ENCODE results near the gene LCORL.
"Not testable (repeated sequence)": the region's sequence is repeated elsewhere in the genome, so short reads cannot be mapped to it uniquely, and the experiment has no call there.

Gene LCORL

DNA sequence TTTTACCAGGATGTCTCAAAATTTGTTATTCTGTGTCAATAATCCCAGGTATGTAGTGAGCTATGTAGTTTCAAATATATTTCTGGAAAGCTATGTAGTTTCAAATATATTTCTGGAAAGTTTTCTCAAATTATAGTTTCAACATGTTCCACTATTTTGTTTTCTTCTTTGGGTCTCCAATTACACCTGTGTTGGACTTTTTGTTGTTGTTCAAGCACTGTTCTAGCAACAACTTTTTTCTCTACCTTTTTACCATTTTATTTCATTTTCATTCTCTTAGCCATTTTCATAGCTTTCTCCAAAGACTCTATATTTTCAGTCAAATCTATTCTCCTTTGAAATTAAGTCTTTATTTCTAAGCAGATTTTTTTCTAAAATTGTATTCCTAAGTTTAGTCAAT lies 88.4 kb downstream of the LCORL start:
- no peak for DNase-seq (ENCODE audit: low read depth in 1 of 2, low spot score in 1 of 2)

DNA sequence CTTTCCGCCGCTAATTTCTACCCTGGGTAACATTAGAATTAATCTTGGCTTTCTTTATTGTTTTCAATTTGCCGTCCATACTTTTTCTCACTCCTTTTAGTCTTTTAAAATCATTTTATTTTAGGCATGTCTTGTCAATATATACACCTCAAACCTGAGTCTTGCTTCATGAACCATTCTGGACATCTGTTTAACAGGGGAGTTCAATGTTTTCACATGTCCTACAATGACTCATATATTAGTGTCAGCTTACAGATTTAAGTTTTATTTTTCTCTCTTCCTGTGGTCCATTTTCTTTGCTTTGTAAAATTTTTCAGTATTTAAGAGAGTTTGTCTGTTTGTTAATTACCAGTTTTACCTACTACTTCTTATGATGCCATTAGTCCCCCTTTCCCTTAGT lies 89.5 kb downstream of the LCORL start:
- no peak for DNase-seq (ENCODE audit: low read depth in 1 of 2, low spot score in 1 of 2)

DNA sequence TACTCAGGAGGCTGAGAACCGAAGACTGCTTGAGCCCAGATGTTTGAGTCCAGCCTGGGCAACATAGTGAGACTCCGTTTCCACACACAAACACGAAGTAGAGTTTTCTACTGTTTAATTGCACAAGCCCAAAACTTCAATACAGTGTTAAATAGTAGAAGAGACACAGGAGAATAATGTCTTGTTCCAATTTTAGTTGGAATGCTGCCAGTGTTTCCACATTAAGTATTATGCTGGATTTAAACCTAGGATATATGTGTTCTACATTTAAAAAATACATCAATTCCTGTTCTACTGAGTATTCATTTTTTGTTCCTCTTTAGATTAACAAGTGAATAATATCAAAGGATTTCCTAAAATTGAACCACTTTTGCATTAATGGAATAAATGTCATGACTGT lies 91.3 kb downstream of the LCORL start:
- no peak for DNase-seq (ENCODE audit: low read depth in 1 of 2, low spot score in 1 of 2)

DNA sequence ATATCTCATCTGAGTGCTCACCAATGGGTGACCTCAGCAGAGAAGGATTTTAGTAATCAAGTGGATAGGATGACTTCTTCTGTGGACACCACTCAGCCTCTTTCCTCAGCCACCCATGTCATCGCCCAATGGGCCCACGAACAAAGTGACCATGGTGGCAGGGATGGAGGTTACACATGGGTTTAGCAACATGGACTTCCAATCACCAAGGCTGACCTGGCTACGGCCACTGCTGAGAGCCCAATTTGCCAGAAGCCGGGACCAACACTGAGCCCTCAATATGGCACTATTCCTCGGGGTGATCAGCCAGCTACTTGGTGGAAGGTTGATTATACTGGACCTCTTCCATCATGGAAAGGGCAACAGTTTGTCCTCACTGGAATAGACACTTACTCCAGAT lies 97.4 kb downstream of the LCORL start:
- no peak for DNase-seq (ENCODE audit: low read depth in 1 of 2, low spot score in 1 of 2)

DNA sequence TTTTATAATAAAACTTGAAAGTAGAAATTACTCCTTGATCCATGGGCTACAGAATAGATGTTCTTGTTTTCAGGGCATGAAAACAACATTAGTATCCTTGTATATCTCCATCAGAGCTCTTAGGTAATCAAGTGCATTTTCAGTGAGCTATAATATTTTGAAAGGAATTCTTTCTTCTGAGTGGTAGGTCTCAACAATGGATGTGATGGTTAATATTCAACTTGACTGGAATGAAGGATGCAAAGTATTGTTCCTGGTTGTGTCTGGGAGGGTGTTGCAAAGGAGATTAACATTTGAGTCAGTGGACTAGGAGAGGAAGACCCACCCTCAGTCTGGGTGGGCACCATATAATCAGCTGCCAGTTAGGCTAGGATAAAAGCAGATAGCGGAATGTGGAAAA lies 100.1 kb downstream of the LCORL start:
- DNase-seq (ENCODE audit: low read depth in 1 of 2, low spot score in 1 of 2), result no peak

DNA sequence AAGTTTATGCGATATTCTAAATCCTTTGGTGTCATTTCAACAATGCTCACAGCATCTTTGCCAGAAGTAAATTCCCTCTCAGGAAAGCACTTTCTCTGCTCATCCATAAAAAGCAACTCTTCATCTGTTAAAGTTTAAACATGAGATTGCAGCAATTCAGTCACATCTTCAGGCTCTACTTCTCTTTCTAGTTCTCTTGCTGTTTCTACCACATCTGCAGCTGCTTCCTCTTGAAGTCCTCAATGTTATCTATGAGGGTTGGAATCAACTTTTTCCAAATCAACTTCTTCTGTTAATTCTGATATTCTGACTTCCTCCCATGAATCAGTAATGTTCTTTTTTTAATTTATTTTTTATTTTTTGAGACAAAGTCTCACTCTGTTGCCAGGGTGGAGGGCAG lies 100.9 kb downstream of the LCORL start:
- DNase-seq (ENCODE audit: low read depth in 1 of 2, low spot score in 1 of 2), result no peak

DNA sequence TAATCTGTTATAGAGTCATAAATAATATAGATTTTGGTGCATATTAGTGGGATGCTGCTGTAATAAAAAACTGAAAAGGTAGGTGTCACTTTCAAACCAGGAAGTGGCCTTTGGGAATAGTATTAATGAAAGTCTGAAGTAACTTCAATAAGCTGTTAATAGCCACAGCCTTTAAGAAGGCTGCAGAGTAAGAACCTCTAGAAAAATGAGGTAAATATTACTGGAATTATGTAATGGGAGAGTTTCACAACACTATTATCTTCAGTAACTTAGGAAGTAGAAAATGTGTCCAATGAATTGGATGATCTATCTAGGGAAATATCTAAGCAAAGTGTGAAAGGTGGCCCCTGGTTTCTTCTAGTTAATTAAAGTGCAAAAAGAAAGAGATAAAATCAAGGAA lies 106.1 kb downstream of the LCORL start:
- no peak for DNase-seq (ENCODE audit: low read depth in 1 of 2, low spot score in 1 of 2)

DNA sequence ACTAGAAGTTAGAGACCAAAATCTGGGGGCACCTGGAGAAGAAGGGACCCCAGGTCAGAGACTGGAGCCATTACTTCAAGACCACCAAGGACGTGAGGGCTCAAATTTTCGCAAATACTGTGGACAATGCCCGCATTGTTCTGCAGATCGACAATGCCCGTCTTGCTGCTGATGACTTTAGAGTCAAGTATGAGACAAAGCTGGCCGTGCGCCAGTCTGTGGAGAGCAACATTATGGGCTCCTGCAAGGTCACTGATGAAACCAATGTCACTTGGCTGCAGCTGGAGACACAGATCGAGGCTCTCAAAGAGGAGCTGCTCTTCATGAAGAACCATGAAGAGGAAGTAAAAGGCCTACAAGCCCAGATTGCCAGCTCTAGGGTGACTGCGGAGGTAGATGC lies 109.5 kb downstream of the LCORL start:
- DNase-seq (ENCODE audit: low read depth in 1 of 2, low spot score in 1 of 2), result no peak

DNA sequence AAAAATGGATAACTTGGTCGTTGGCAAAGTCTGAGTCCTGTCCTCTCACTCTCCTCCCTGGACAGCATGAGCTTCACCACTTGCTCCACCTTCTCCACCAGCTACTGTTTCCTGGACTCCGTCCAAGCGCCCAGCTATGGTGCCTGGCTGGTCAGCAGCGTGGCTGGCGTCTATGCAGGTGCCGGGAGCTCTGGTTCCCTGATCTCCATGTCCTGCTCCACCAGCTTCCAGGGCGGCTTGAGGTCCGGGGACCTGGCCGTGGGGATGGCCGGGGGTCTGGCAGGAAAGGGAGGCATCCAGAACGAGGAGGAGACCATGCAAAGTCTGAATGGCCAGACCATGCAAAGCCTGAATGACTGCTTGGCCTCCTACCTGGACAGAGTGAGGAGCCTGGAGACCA lies 109.9 kb downstream of the LCORL start:
- DNase-seq (ENCODE audit: low read depth in 1 of 2, low spot score in 1 of 2), result no peak

DNA sequence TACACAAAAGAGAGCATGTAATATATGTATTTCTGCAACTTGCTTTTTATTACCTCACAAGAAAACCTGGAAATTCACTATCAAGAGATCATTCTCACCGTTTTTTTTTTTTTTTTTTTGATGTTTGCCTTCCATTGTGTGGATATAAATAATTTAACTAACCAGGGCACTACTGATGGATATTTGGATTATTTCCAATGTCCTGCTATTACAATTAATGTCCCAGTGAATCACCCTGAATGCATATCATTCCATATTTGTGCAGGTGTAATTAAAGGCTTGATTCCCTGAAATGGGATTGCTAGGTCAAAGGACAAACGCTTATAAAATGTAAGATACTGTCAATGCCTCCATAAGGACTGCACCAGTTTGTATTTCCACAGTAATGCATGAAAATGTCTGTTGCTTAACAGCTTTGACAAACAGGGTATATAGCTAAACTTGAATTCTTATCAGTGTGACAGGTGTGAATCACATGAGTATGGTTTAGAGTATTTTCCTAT lies 123.0 kb downstream of the LCORL start:
- DNase-seq (ENCODE audit: low read depth in 1 of 2, low spot score in 1 of 2), result no peak

DNA sequence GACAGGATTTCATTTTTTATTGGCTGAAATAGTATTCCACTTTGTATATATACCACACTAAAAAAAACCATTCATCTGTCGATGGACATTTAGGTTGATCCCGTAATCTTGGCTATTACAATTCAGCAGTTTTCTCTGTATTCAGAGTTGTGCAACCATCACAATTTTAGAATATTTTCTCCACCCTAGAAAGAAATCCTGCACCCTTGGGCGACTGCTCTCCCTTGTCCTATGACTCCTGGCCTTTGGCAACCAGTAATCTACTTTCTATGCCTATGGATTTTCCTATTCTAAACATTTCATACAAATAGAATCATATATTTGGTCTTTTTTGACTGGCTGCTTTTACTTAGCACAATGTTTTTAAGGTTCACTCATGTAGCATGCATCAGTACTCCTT lies 126.1 kb downstream of the LCORL start:
- DNase-seq (ENCODE audit: low read depth in 1 of 2, low spot score in 1 of 2), result no peak

DNA sequence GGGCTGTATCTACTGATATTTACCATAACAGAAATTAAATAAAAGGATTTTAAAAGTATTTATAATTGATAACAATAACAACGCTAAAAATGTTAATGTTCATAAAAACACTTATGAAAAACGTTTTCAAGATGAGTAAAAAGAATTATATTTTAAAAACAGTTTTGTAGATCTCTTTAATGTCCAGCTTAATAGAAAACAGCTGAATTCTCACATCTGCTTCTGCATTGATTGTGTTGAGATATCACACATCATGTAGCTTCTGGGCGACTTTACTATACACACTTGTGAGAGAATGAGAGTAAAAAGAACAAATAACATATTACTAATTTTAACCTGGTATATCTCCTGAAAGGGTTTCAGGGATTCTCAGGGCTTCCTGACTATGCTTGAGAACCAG lies 127.1 kb downstream of the LCORL start:
- no peak for DNase-seq (ENCODE audit: low read depth in 1 of 2, low spot score in 1 of 2)

DNA sequence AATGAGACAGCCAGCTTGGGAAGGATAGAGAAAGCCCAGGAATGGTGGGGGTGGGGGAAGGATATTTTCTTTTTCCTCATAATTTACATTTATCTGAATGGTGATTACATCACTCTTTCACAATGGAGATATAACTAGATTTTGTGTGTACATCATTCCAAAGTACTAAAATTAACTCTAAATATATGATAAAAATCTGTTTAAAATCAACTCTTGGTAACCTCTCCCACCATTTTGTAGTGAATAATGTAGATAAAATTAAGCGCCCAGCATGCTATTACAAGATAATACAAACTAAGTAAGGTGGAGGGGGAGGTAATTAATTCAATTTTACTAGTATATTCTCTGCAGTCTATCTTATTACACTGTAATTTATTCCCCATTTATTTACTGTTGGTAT lies 131.9 kb downstream of the LCORL start:
- no peak for DNase-seq (ENCODE audit: low read depth in 1 of 2, low spot score in 1 of 2)

DNA sequence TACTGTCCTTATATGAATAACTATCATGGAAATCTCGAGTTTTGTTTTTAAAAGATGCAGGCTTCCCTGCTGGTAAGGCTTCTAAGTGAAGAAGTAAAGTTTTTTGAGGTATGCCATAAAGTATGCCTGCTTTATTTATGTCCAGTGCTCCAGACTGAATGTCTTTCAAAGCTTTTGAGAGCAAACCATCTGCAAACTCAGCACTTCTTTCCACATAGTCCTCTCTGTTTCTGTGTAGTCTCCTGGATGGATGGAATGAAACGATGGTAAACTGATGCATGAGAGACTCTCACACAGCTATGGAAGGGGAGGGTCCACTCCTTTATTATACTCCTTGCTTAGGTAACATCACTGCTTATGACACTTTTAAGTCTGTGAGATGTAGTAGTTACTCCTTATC lies 137.0 kb downstream of the LCORL start:
- no peak for DNase-seq (ENCODE audit: low read depth in 1 of 2, low spot score in 1 of 2)

DNA sequence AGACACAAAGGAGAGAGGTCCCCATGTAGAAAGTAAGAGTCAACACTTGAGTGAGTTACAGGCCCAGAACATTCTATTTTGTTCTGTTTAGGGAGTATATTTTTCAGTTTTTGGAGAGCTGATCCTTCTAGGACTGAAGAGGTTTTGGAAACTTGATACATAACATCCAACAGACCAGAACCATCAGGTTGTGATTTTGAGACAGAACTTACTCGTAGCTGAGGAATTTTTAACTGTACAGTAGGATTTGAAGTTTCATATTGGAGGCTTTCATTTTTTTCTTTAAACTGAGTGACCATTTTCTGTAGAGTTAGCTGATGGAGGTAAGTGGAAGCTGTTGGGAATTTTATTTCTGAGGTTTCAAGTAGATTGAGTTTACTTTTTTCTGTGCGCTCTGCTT lies 137.5 kb downstream of the LCORL start:
- no peak for DNase-seq (ENCODE audit: low read depth in 1 of 2, low spot score in 1 of 2)

DNA sequence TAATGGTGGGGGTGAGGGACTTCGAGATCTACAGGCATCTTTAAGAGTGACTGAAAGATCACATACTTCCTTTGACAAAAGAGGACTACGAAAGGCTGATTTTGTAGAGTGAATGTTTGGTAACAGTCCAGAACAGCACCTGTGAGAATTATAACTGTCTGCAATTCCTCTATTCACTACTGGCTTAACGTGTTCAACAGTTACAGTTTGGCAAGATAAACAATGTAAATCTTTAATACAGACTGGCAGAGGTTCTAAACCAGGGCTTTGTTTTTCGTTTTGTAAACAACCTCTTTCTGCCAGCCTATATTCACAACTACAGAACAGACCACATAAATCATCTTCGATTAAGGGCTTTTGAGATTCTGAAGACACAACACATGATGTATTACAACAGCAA lies 143.9 kb downstream of the LCORL start:
- no peak for DNase-seq (ENCODE audit: low read depth in 1 of 2, low spot score in 1 of 2)

DNA sequence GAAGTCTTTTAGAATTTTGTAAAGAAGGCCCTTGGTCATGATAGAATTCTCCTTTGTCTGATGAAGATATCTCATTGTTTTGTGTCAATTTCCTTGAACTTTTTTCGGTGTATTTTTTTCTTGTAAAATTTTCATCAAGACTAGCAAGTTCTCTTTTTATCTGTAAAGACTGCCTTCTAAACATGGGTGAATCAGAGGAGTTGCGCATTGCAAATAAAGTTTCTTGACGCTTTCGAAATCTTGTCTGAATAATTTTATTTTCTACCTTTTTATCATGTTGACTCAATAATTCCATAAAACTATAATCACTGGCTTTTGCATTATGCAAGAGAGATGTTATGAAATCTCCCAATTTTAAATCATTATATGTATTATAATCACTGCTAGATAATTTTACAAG lies 144.6 kb downstream of the LCORL start:
- DNase-seq (ENCODE audit: low read depth in 1 of 2, low spot score in 1 of 2), result no peak

DNA sequence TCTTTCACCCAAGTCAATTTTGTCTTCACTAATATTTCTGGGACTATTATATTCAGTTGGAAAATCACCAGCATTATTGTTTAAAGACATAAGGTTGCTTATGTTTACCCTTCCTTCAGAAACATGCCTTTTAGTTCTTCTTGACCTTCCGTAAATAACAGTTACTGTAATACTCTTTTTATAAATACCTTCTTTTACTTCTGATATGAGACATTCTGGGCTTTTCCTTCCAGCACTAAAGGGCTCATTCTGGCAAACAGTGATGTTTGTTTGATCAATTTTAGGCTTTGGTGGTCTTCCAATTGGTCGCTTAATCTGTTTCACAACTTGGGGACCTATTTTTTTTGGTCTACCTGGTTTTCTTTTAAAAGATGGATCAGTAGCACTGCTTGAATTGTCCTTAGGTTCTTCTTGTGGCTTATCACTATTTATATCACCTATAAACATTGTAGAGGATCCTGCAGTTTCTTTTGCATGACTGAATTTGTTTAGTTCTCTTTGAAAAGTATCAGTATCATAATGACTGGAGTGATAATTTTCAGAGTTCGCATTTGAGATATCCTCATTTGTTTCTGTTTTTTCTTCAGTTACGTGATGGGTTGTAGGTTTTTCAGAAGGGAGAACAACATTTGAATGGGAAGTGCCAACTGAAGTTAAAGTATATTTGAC lies 146.0 kb downstream of the LCORL start:
- DNase-seq (ENCODE audit: low read depth in 1 of 2, low spot score in 1 of 2), result no peak

DNA sequence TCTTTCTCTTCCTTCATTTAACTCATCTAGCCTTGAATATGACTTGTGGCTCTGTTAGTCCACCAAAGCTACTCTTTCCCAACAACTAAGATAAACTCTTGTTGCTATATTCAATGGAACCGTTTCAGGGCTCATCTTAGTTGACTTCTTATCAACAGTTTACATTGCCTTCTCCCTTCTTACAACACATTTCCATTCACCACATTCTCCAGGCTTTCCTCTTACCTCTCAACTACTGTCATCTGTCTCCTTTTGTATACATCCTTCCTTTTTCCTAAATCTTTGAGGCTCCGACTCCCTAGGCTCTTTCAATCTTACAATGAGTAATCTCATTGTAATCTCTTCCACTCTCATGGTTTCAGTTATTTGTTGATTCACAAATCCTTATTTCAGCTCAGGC lies 152.2 kb downstream of the LCORL start:
- no peak for DNase-seq (ENCODE audit: low read depth in 1 of 2, low spot score in 1 of 2)

DNA sequence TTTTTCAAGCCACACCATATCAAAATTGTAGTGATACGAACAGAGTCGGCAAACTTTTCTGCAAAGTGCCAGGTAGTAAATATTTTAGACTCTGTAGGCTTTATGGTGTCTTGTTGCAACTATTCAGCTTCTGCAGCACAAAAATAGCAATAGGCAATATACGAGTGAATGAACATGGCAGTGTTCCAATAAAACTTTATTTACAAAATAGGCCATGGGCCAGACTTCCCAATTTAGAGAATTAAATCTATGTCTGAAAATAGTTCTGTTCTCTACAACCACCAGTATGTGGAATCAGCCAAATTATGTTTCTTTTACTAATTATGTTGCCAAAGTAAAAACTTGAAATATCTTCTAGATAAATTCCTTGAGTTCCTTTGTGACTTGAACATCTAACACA lies 154.3 kb downstream of the LCORL start:
- DNase-seq (ENCODE audit: low read depth in 1 of 2, low spot score in 1 of 2), result no peak

DNA sequence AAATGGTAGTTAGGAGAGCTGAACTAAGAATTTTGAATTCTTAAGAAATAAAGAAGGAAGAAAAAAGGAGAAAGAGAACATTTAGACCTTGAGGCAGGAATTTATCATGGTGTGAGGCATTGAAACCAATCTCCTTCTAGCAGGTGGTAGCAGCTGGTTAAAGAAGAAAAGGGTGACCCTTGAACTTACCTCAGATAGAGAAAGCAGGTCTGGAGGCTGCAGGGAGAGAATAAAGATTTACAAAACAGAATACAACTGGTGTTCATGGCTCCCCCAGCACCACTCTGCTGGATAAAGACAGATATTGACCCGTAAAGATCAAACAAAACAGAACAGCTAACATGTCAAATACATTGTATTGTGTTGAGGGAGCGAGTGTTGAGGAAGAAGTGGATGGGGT lies 154.7 kb downstream of the LCORL start:
- DNase-seq (ENCODE audit: low read depth in 1 of 2, low spot score in 1 of 2), result no peak

DNA sequence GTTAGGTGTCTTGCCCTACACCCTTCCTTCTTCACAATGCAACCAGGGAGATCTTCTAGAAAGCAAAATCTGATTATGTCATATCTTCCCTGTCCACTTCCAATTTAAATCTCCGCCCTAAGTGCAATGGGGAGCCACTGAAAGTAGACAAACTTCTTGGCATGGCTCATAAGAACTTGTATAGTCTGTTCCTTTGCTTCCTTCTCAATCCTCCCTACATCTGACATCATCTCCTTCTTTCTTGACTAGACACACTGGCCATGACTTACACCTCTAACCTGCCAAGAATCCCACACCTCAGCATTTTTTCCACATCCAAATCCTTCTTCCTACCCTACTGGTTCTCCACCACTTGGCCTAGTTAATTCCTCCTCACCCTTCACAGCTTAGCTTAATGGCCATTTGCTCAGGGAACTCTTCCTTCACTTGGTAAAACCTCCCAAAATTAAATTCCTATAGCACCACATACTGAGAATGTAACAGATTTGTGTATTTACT lies 155.6 kb downstream of the LCORL start:
- no peak for DNase-seq (ENCODE audit: low read depth in 1 of 2, low spot score in 1 of 2)

DNA sequence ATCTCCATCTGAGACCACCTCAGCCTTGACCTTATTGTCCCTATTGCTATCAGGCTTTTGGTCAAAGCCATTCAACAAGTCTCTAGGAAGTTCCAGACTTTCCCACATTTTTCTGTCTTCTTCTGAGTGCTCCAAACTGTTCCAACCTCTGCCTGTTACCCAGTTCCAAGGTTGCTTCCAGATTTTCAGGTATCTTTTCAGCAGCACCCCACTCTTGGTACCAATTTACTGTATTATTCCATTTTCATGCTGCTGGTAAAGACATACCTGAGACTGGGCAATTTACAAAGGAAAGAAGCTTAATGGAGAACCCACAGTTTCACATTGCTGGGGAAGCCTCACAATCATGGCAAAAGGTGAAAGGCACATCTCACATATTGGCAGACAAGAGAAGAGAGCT lies 159.6 kb downstream of the LCORL start:
- DNase-seq (ENCODE audit: low read depth in 1 of 2, low spot score in 1 of 2), result not testable (repeated sequence)
